Activated T-cell treated with anti-CD3 and anti-CD28 coated beads, Interleukin-2, amount 50 U/mL, for 4 hours (primary cell): ENCODE measurements around the gene ZNF625. TPM values are rescaled to one million over a fixed set of nuclear protein-coding genes. Genes with fewer than 3 reads are reported as not detected.

Source experiments
- ATAC-seq, 2 donors: fragments of 200-7000 bp; cut with Tn5 transposase; one replicate each; pipeline ENCODE4 v1.10.0; 2021
- DNase-seq: peaks from one replicate; pipeline ENCODE4 v3.0.0-alpha.2; 2020
- H3K27me3 Mint-ChIP-seq: one replicate; pipeline ENCODE4 v1.8.0; 2021; ENCODE audit warnings: low read depth, mixed read lengths
- H3K36me3 Mint-ChIP-seq: one replicate; pipeline ENCODE4 v1.8.0; 2022; ENCODE audit warnings: mixed read lengths; ENCODE audit not compliant: insufficient read depth
- H3K4me1 Mint-ChIP-seq: one replicate; pipeline ENCODE4 v1.8.0; 2021; ENCODE audit warnings: low read depth, mixed read lengths
- H3K4me3 Mint-ChIP-seq: one replicate; pipeline ENCODE4 v1.8.0; 2021; ENCODE audit warnings: mild to moderate bottlenecking, moderate library complexity, mixed read lengths
- H3K9me3 Mint-ChIP-seq: one replicate; pipeline ENCODE4 v1.8.0; 2021; ENCODE audit warnings: mixed read lengths
- total RNA-seq, 3 donors: library from RNA; stranded (reverse); gene quantifications; one replicate each; pipeline ENCODE4 v1.2.1, GENCODE V29; 2021

ZNF625 gene
- 1 to 10 TPM in 2 of 3 donors, under 1 TPM in 1; 0.98 to 1.6 (median 1.1) TPM for total RNA-seq

DNA sequence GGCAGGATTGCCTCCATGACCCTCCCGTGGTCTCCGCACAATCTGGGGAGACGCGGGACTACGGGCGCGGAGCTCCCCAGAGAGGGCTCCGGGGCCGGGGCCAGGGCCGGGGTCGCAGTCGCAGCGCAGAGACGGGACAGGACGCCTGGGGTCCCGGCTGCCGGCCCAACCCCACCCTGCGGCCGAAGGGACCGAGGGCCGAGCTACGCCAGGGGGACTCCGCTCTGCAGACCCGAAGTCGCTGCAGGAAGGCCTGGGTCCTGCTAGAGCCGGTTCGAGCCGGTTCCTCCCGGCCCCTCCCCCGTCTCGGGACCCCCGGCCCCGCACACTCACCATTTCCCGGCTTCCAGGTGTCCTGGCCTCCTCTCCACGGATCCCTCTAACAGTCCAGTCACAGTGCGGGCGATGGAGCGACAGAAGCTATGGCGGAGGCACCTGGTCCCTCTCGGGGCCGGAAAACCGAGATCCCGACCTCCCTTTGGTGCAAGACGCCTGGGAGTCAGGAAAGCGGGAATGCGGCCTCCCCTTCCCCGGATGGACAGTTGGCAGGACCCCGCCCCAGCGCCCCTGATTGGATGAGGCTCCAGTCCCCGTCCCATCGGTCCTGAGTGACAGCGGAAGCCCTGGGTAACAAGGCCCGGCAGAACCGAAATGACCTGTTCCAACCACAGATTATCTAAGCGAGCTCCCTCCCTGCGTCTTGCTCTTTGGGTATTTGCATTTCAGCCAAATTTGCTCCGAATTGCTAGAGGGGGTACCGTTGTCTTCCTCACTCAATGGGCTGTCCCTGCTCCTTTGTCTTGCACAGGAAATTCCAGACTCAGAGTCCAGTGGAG lies at the start of gene ZNF625:
Gene ZNF625, minus strand, starts transcription at position 512 of the 836 bp plus-strand sequence. Its CDS starts 176 bp downstream, at position 336.
- Mint-ChIP-seq H3K36me3 (no peaks in the 10 kb centered on the region), H3K9me3 (no peaks in the 10 kb centered on the region), H3K4me3 (peak within 1 kb of the TSS; percentile 87), H3K27me3 (peaks cover 3% of the 10 kb centered on the region), H3K4me1 (peaks cover 13% of the 10 kb centered on the region)
- DNase-seq (no peak), ATAC-seq (peak; percentile 87 to 88)

DNA sequence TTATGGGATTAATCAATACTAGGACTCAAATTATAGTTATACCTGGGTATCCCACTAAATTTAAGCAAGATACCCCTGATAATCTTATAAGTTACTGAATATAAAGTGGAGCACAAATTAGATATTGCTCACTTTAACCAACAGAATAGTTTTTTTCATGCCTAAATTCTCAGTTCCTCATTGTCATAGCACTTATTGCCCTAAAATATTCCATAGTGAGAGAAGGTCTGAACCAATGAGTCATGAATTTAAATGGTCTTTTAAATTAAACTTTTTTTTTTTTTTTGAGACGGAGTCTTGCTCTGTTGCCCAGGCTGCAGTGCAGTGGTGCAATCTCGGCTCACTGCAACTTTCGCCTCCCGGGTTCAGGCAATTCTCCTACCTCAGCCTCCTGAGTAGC lies 48.8 kb upstream of the ZNF625 start:
- no peak overlapping the region for H3K4me3 Mint-ChIP-seq
- peaks cover 22% of the 10 kb centered on the region for H3K9me3 Mint-ChIP-seq
- peaks cover 18% of the 10 kb centered on the region for H3K36me3 Mint-ChIP-seq
- H3K27me3 Mint-ChIP-seq, result no peaks in the 10 kb centered on the region
- no peak for ATAC-seq
- peaks cover 10% of the 10 kb centered on the region for H3K4me1 Mint-ChIP-seq
- no peak for DNase-seq

- Mint-ChIP-seq H3K4me3 (no peak overlapping the region), H3K36me3 (peaks cover 15% of the 10 kb centered on the region), H3K27me3 (no peaks in the 10 kb centered on the region), H3K9me3 (peaks cover 18% of the 10 kb centered on the region), H3K4me1 (peaks cover 19% of the 10 kb centered on the region)
- peak; percentile 37 for DNase-seq
- peak in 1 of 2 donors; percentile 80 for ATAC-seq
These were observed 45.7 kb upstream of the ZNF625 start for GRCh38 chr19:12202250-12202649.

DNA sequence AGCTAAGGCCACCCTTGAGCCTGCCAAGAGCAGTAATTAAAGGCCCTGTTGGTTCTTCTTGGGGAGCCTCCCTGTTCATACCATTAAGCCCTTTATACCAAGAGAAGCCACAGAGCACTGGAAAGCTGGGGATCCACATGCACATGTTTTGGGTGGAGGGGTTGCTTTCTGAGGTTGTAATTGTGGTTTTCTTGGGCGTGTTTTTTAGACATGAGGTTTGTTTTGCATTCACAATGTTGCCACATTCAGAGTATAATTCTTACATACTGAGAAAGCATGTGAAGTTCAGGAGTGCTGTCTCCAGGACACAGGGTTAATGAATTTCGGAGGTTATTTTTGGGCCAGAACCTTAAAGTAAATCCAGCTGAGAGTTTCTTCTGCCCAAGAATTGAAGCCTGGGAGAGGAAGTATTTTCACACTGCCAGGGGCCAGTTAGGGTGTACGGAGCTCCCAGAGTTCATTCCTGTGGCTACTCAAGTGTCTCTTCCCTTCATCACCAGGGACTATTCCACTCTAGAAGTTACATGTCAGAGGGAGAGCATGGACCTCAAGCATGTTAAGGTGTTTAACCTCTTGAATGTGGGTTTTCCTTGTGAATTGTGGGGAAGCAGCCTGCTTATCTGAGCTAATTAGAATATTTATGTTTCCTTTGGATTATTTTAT lies 43.4 kb upstream of the ZNF625 start:
- H3K9me3 Mint-ChIP-seq, result peaks cover 14% of the 10 kb centered on the region
- ATAC-seq (no peak), DNase-seq (no peak)
- H3K4me3 Mint-ChIP-seq, result peak overlapping the region; percentile 31
- peaks cover 26% of the 10 kb centered on the region for H3K4me1 Mint-ChIP-seq
- no peaks in the 10 kb centered on the region for H3K27me3 Mint-ChIP-seq
- peaks cover 11% of the 10 kb centered on the region for H3K36me3 Mint-ChIP-seq

GRCh38 chr19:12198136-12198535 lies 41.6 kb upstream of the ZNF625 start:
- Mint-ChIP-seq H3K4me3 (no peak overlapping the region), H3K9me3 (peaks cover 14% of the 10 kb centered on the region), H3K36me3 (peaks cover 13% of the 10 kb centered on the region), H3K27me3 (no peaks in the 10 kb centered on the region), H3K4me1 (peaks cover 32% of the 10 kb centered on the region)
- DNase-seq, result no peak
- ATAC-seq, result no peak

GRCh38 chr19:12194827-12195731 lies 38.5 kb upstream of the ZNF625 start:
- peaks cover 22% of the 10 kb centered on the region for H3K4me1 Mint-ChIP-seq
- peak overlapping the region; percentile 81 for H3K4me3 Mint-ChIP-seq
- ATAC-seq (peak; percentile 88 to 96), DNase-seq (peak; percentile 67)
- H3K9me3 Mint-ChIP-seq, result peaks cover 28% of the 10 kb centered on the region
- H3K36me3 Mint-ChIP-seq, result peaks cover 29% of the 10 kb centered on the region
- H3K27me3 Mint-ChIP-seq, result no peaks in the 10 kb centered on the region

DNA sequence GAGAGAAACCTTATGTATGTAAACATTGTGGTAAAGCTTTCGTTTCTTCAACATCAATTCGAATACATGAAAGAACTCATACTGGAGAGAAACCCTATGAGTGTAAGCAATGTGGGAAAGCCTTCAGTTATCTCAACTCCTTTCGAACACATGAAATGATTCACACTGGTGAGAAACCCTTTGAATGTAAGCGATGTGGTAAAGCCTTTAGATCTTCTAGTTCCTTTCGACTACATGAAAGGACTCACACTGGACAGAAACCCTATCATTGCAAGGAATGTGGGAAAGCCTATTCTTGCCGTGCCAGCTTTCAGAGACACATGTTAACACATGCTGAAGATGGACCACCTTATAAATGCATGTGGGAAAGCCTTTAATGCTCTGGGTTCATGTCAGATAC lies 31.1 kb upstream of the ZNF625 start:
- peaks cover 50% of the 10 kb centered on the region for H3K9me3 Mint-ChIP-seq
- peaks cover 76% of the 10 kb centered on the region for H3K36me3 Mint-ChIP-seq
- ATAC-seq, result no peak
- no peak overlapping the region for H3K4me3 Mint-ChIP-seq
- no peak for DNase-seq
- H3K27me3 Mint-ChIP-seq, result no peaks in the 10 kb centered on the region
- H3K4me1 Mint-ChIP-seq, result peaks cover 3% of the 10 kb centered on the region

- ATAC-seq, result no peak
- no peak overlapping the region for H3K4me3 Mint-ChIP-seq
These were observed 23.8 kb upstream of the ZNF625 start for GRCh38 chr19:12180377-12180776.

DNA sequence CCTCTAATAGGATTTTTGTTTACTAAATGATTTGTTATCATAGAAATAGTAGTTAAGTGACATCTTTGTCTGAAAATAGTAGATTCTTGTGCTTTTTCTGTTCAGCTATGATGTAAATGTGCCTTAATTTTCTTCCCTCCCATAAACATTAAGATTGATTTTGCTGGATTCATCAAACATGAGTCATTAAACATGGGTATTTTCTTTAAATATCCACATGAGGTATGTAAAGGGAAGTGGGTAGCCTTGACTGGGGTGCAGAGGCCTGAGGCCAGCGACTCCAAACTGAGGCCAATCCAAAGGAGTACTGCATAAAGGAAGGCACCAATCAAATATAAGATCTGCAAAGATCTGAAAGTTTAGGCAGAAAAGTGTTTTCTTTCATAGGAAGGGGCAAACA lies 10.1 kb upstream of the ZNF625 start:
- ATAC-seq, result no peak
- Mint-ChIP-seq H3K4me1 (peaks cover 47% of the 10 kb centered on the region), H3K36me3 (peaks cover 24% of the 10 kb centered on the region), H3K4me3 (no peak overlapping the region), H3K27me3 (no peaks in the 10 kb centered on the region), H3K9me3 (no peaks in the 10 kb centered on the region)
- no peak for DNase-seq

More at GRCh38 chr19:12180377-12180776, 23.8 kb upstream of the ZNF625 start:
- no peak for DNase-seq
- Mint-ChIP-seq H3K4me1 (peaks cover 19% of the 10 kb centered on the region), H3K36me3 (peaks cover 64% of the 10 kb centered on the region), H3K27me3 (no peaks in the 10 kb centered on the region), H3K9me3 (peaks cover 19% of the 10 kb centered on the region)

DNA sequence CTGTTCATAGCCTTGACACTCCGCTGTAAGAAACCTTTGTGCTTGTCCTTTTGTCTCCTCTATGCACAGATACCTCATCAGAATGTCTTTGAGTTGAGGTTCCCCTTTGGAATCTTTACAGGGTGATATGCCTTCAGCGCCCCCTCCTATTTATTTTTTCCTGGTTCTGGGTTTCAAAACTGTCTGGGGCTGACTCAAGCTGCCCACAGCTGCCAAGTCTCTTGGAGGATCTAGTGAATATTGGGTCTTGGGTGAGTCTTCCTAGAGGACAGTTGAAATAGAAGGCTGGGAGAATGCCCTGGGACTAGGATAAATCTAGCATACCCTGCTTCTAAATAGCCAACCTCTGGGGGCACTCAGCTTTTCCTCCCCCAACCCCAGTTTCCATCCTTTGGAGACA lies 7.3 kb upstream of the ZNF625 start:
- peaks cover 12% of the 10 kb centered on the region for H3K36me3 Mint-ChIP-seq
- peaks cover 42% of the 10 kb centered on the region for H3K4me1 Mint-ChIP-seq
- peak overlapping the region; percentile 94 for H3K4me3 Mint-ChIP-seq
- H3K27me3 Mint-ChIP-seq, result no peaks in the 10 kb centered on the region
- no peaks in the 10 kb centered on the region for H3K9me3 Mint-ChIP-seq
- ATAC-seq (no peak), DNase-seq (no peak)

DNA sequence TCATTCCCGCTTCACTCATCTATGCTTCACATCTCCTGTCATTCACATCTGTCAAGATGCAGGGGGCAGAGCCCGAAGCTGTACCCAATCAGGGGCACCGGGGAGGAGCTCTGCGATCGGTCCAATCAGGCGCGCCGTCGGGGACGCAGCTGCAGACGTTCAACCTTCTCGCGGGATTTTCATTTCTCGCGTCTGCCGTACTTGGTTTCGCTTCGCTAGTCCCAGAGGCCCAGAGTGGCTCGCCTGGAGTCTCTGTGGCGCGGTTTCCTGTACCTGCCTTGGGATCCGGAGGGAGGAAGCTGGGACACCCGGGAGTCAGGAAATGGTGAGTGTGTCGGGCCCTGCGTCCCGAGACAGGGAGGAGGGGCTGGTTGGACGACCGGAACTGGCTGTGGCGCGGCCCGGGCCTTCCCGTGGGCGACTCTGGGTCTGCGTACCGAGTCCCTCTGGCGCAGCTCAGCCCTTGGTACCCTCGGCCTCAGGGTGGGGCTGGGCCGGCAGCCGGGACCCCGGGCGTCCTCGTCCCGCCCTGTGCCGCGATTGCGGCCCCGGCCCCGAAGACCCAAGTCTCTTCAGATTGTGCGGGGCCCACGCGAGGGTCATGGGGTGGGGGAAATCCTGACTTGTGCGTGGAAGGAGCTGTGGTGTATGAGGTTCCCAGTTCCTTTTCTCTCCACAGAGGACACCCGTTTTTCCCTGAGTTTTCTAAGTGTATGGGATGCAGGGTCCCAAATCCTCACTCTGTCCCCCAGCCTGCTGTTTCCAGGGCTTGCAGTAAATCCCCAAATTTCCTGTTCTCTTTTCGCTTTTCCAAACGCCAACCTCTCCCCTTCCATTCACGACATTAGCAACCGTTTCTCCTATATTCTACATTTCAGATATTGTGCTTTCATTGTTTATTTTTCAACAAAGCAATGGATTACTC lies 6.6 kb upstream of the ZNF625 start, which contains the start of gene ZNF136:
Gene ZNF136, plus strand, starts transcription at position 215 of the 925 bp plus-strand sequence. Its CDS starts 108 bp downstream, at position 323.
- DNase-seq, result peak; percentile 89

DNA sequence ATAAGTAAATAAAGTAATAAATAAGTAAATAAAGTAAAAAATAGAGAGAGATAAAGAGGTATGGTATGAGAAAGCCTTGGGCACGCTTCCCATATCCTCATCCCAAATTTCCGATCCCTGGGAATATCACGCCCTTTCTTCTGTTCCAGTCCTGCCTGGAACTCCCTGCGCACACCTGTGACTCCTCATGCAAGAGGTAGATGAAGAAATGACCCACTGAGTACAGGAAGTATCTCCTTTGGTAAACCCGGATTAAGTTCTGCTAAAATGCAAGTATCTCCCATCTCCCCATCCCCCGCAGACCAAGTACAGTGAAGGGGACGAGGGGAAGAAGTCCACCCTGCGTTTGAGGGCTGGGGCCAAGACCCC lies 6.0 kb upstream of the ZNF625 start:
- H3K27me3 Mint-ChIP-seq, result no peaks in the 10 kb centered on the region
- peak overlapping the region; percentile 94 for H3K4me3 Mint-ChIP-seq
- no peaks in the 10 kb centered on the region for H3K9me3 Mint-ChIP-seq
- peaks cover 42% of the 10 kb centered on the region for H3K4me1 Mint-ChIP-seq
- ATAC-seq (peak; percentile 3 to 4), DNase-seq (no peak)
- peaks cover 12% of the 10 kb centered on the region for H3K36me3 Mint-ChIP-seq

More for the DNA sequence above, 6.6 kb upstream of the ZNF625 start, which contains the start of gene ZNF136:
- H3K4me3 Mint-ChIP-seq, result peak within 1 kb of the TSS; percentile 94
- ATAC-seq, result peak; percentile 100
- peaks cover 42% of the 10 kb centered on the region for H3K4me1 Mint-ChIP-seq
- no peaks in the 10 kb centered on the region for H3K27me3 Mint-ChIP-seq
- peaks cover 12% of the 10 kb centered on the region for H3K36me3 Mint-ChIP-seq
- no peaks in the 10 kb centered on the region for H3K9me3 Mint-ChIP-seq

DNA sequence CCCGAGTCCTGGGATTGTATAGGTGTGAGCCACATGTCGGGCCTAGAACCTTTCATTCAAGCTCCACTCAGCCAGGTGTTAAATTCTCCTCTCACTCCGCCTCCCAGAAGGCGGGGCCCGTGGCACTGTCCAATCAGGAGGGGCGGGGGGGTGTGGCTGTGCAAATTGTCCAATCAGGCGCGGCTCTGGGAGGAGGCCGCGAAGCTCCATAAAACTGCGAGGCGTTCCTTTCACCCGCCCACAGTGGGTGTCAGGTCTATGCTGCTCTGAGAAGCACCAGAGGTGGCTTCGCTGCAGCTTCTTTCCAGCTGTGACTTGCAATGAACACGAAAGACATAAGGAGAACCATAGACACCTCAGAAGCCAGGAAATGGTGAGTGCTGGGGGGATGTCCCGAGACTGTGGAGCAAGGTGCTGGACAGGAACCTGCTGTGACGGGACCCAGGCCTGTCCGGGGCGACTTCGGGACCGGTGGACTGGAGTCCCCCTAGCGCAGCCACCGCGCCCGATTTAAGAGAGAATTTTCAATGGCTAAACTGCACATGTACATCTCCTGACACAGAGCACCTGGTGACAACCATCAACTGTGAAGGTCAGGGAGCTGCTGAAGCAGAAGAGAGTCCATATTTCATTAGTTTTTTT lies 3.4 kb upstream of the ZNF625 start:
- H3K4me3 Mint-ChIP-seq, result no peak overlapping the region
- H3K4me1 Mint-ChIP-seq, result peaks cover 29% of the 10 kb centered on the region
- peaks cover 3% of the 10 kb centered on the region for H3K27me3 Mint-ChIP-seq
- peaks cover under 1% of the 10 kb centered on the region for H3K36me3 Mint-ChIP-seq
- no peaks in the 10 kb centered on the region for H3K9me3 Mint-ChIP-seq
- ATAC-seq (no peak), DNase-seq (no peak)
